Type B pancreatic cell (in vitro differentiated cells): ENCODE data around the gene LTBR. TPM values are rescaled to one million over a fixed set of nuclear protein-coding genes. Genes with fewer than 3 reads are reported as not detected.

ENCODE experiments used
- DNase-seq: peaks from one replicate; pipeline ENCODE4 v3.0.0; 2021; ENCODE audit warnings: mixed read lengths; ENCODE audit not compliant: unreplicated experiment; ENCODE audit errors: extremely low spot score
- H3K27ac Mint-ChIP-seq: 2 replicates; pipeline ENCODE4 v1.8.0; 2021; ENCODE audit warnings: mild to moderate bottlenecking, mixed read lengths
- H3K27me3 Mint-ChIP-seq: 2 replicates; pipeline ENCODE4 v1.8.0; 2021; ENCODE audit warnings: mixed read lengths
- H3K36me3 Mint-ChIP-seq: 2 replicates; pipeline ENCODE4 v1.8.0; 2021; ENCODE audit warnings: mixed read lengths
- H3K4me1 Mint-ChIP-seq: one replicate; pipeline ENCODE4 v1.8.0; 2021; ENCODE audit warnings: mixed read lengths; ENCODE audit not compliant: unreplicated experiment
- H3K4me3 Mint-ChIP-seq: 2 replicates; pipeline ENCODE4 v1.8.0; 2021; ENCODE audit warnings: mild to moderate bottlenecking, mixed read lengths
- H3K9me3 Mint-ChIP-seq: 2 replicates; pipeline ENCODE4 v1.8.0; 2021; ENCODE audit warnings: mixed read lengths
- total RNA-seq: library from RNA; stranded (reverse); gene quantifications from 2 replicates; pipeline ENCODE4 v1.2.1, GENCODE V29; 2021; ENCODE audit warnings: low replicate concordance
- TF ChIP-seq, protein P1 (sequence below): fragments of 200-600 bp; sonication (generic); conservative IDR thresholded peaks from 2 replicates; pipeline ENCODE4 v1.5.0; 2021; ENCODE audit warnings: antibody characterized with exemption, mild to moderate bottlenecking

The LTBR gene
- total RNA-seq, 1 donor from 2014 or later: 18.5 TPM

- Mint-ChIP-seq H3K36me3 (peaks cover 8% of the 10 kb centered on the region), H3K9me3 (peaks cover 5% of the 10 kb centered on the region), H3K27me3 (no peaks in the 10 kb centered on the region), H3K27ac (peak overlapping the region; percentile 87), H3K4me1 (peaks cover 5% of the 10 kb centered on the region), H3K4me3 (peak overlapping the region; percentile 76)
- no peak for DNase-seq
- TF ChIP-seq, protein P1, sequence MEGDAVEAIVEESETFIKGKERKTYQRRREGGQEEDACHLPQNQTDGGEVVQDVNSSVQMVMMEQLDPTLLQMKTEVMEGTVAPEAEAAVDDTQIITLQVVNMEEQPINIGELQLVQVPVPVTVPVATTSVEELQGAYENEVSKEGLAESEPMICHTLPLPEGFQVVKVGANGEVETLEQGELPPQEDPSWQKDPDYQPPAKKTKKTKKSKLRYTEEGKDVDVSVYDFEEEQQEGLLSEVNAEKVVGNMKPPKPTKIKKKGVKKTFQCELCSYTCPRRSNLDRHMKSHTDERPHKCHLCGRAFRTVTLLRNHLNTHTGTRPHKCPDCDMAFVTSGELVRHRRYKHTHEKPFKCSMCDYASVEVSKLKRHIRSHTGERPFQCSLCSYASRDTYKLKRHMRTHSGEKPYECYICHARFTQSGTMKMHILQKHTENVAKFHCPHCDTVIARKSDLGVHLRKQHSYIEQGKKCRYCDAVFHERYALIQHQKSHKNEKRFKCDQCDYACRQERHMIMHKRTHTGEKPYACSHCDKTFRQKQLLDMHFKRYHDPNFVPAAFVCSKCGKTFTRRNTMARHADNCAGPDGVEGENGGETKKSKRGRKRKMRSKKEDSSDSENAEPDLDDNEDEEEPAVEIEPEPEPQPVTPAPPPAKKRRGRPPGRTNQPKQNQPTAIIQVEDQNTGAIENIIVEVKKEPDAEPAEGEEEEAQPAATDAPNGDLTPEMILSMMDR: no peak
Observed at GRCh38 chr12:6363330-6364043, 20.5 kb upstream of the LTBR start.

DNA sequence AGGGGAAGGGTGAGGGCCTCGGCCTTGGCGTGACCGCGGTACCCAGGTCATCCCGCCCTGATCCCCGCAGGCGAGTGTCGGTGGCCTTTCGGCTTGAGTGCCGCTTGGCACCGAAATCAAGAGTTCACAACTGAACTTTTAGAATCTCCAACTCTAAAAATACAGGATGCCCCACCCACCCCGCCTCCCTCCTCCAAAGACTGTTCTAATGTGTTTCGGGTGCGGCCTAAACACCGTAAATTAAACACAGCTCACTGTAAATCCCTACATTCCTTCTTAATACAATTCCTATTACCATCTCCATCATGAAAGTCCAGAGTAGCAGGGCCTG lies 20.0 kb upstream of the LTBR start:
- H3K36me3 Mint-ChIP-seq: peaks cover 8% of the 10 kb centered on the region
- H3K27me3 Mint-ChIP-seq: no peaks in the 10 kb centered on the region
- peaks cover 5% of the 10 kb centered on the region for H3K9me3 Mint-ChIP-seq
- H3K27ac Mint-ChIP-seq: peak overlapping the region; percentile 87
- H3K4me1 Mint-ChIP-seq: peaks cover 5% of the 10 kb centered on the region
- no peak for DNase-seq
- TF ChIP-seq, protein P1: no peak
- H3K4me3 Mint-ChIP-seq: peak overlapping the region; percentile 76

DNA sequence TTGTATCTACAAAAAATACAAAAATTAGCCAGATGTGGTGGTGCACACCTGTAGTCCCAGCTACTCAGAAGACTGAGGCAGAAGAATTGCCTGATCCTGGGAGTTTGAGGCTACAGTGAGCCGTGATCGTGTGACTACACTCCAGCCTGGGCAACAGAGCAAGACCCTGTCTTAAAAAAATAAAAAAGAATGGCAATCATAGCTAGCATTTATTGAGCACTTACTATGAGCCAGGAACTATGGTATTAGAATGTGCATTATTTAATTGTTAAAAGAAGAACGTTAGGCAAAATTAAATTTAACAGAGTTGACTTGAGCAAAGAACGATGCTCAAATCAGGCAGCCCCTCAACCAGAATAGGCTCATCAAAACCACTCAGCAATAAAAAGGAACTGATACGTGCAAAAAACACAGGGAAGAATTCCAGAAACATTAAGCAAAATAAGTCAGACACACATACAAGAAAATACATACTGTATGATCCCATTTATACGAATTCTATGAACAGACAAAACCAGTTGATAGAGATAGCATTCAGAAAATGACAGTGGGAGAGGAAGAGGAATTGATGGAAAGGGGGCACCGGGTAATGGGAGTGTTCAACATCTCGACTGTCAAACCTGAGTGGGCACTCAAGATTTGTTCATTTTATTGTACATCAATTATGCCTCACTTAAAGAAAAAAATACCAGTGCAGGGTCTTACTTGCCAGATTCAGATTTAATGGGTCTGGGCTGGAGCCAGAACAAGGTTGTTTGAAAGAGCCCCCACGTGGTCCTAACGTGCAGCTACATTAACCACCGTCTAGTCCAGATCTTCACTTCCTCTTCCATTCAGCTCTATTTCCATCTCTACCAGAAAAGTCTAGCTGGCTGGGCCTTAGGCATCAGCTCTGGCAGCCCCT lies 16.6 kb upstream of the LTBR start:
- Mint-ChIP-seq H3K36me3 (peaks cover 11% of the 10 kb centered on the region), H3K27me3 (no peaks in the 10 kb centered on the region), H3K27ac (peak overlapping the region; percentile 0), H3K4me3 (no peak overlapping the region), H3K9me3 (peaks cover 5% of the 10 kb centered on the region), H3K4me1 (peaks cover 13% of the 10 kb centered on the region)
- DNase-seq: no peak
- TF ChIP-seq, protein P1: peak; percentile 52

GRCh38 chr12:6367969-6368892 lies 15.7 kb upstream of the LTBR start:
- peak overlapping the region; percentile 40 for H3K27ac Mint-ChIP-seq

More at GRCh38 chr12:6367969-6368892, 15.7 kb upstream of the LTBR start:
- Mint-ChIP-seq H3K36me3 (peaks cover 11% of the 10 kb centered on the region), H3K4me3 (peak overlapping the region; percentile 29), H3K4me1 (peaks cover 16% of the 10 kb centered on the region), H3K9me3 (peaks cover 5% of the 10 kb centered on the region), H3K27me3 (no peaks in the 10 kb centered on the region)
- TF ChIP-seq, protein P1: peak; percentile 17
- no peak for DNase-seq
